Activated effector memory CD4-positive, alpha-beta T cell treated with anti-CD3 and anti-CD28 coated beads, Interleukin-2, amount 50 U/mL, for 16 hours (primary cell): Measurements from ENCODE around the gene MYO1F.

Experiments used
- DNase-seq: peaks from one replicate; pipeline ENCODE4 v3.0.0-alpha.2; 2020

Gene MYO1F

GRCh38 chr19:8489561-8490394 is 87.5 kb downstream of the MYO1F start:
- DNase-seq = no peak

GRCh38 chr19:8488365-8488764 is 88.9 kb downstream of the MYO1F start:
- DNase-seq = no peak

- DNase-seq = peak; percentile 78
Measured at GRCh38 chr19:8487137-8487851, 89.9 kb downstream of the MYO1F start.

- DNase-seq = no peak
Measured at GRCh38 chr19:8486661-8487136, 90.5 kb downstream of the MYO1F start.

- no peak for DNase-seq
Measured at GRCh38 chr19:8485561-8486371, 91.5 kb downstream of the MYO1F start.

- no peak for DNase-seq
Measured at GRCh38 chr19:8484331-8484894, 92.8 kb downstream of the MYO1F start.

GRCh38 chr19:8483165-8483564 is 94.1 kb downstream of the MYO1F start:
- no peak for DNase-seq

GRCh38 chr19:8482696-8483095 is 94.5 kb downstream of the MYO1F start:
- no peak for DNase-seq

GRCh38 chr19:8481616-8482015 is 95.6 kb downstream of the MYO1F start:
- DNase-seq = no peak

GRCh38 chr19:8481201-8481600 is 96.0 kb downstream of the MYO1F start:
- no peak for DNase-seq

- no peak for DNase-seq
Measured at GRCh38 chr19:8478598-8478997, 98.6 kb downstream of the MYO1F start.

- DNase-seq = no peak
Measured at GRCh38 chr19:8477889-8478288, 99.4 kb downstream of the MYO1F start.

GRCh38 chr19:8476524-8476923 is 100.7 kb downstream of the MYO1F start:
- DNase-seq = no peak

- DNase-seq = no peak
Measured at GRCh38 chr19:8475005-8475404, 102.2 kb downstream of the MYO1F start.

GRCh38 chr19:8473648-8474476 is 103.4 kb downstream of the MYO1F start:
- no peak for DNase-seq
